Suppressor macrophage treated with lipopolysaccharide for 4 hours (primary cell): ENCODE data around the gene KDM4C.

ENCODE experiments used
- DNase-seq: peaks from one replicate; pipeline ENCODE4 v3.0.0-alpha.2; 2020

The KDM4C gene

DNA sequence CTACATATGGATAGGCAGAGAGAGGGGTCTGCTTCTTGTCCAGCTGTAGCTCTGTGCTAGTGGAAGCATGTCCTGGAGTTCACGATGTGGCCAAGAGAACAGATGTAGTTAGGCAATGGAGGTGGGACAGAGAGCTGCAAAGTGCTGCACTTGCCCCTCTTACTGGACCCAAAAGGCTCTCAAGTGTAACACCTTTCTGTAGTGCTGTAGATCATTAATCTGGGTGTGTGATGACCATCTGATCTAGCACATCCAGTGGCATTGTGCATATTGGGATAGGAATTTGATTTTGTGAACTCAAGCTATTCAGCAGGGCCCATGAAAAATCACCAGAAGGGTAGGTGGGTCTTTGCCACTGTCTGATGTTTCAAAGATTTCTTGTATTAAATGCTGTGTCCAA, 151.4 kb downstream of the KDM4C start:
- DNase-seq: no peak

DNA sequence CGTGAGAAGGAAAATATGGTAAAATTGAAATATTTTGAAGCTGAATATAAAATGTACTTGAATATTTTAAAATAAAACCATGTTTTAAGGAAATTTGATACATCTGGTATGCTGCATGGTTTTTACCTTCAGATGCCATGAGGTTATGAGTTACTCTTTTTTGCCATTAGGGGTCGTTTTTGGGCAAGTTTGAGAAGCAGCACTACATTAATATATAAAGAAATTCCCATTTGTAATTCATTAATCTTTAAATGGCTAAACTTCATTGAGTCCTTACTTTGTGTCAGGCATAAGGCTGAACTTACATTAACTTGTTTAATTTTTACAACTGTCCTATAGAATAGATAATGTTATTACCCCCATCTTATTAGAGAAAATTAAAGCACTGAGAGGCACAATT, 152.3 kb downstream of the KDM4C start:
- no peak for DNase-seq

DNA sequence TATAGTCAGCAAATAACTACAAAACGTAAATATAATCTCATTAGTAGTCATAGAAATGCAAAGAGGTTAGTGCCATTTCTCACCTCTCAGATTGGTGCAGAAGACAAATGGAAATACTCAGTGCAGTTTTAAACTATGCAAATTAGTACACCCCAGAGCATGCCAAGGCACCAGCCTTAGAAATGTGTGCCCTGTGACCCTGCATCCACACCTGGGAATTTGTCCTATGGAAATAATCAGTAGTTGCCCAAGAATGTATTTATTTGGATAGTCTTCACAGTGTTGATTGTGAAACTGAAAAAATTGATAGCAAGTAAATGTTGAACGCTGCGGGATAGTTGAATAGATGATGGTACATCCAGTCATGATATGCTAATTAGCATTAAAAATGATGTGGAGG, 152.7 kb downstream of the KDM4C start:
- no peak for DNase-seq

DNA sequence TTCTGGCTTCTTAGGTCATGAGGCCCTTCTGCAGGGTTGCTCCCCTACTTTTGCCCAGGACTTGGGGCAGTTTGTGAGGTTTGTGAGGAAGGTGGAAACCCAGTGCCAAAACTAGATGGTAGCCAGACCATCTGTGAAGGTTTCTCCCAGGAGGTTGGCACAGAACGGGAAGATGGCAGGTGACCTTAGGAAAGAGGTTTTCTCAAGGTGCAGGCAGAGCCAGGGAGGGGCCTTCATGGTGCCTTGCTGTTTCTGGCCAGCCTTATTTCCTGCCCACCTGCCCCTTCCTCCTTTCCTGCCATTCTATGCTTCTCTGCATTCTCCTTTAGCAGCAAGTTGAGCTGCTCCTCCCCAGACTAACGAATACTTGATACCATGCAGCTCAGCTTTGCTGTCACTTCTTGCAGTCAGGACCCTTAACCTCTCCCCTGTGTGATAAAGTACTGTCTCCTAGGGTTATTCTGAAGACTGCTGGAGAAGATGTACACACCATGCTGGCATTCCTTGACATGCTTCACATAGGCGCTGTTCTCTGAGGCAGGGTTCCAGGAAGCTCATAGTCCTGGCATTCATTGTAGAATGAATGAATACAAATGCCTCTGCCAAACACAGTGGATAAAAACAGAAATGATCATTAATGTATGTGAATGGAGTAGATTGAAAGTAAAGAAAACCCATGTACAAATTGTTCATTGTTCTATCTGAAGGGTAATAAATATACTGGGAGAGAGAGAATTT, 154.3 kb downstream of the KDM4C start:
- no peak for DNase-seq

DNA sequence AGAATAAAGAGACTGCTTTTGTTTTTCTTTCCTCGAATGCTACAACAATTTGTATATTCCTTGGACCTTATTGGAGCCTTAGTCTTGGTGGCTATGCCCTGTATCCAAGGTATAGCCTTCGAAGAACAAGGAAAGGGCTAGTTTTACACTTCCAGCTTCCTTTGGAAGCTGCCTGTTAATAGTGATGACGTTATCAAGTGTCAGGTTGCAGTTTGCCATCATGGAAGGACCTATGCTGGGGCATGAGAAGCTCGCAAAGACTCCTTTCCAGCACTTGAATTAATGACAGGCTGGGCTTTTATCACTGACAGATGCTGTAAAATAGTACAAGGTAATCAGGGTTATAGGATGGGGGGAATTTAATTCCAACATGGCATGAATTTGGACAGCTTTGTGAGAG, 157.9 kb downstream of the KDM4C start:
- no peak for DNase-seq

DNA sequence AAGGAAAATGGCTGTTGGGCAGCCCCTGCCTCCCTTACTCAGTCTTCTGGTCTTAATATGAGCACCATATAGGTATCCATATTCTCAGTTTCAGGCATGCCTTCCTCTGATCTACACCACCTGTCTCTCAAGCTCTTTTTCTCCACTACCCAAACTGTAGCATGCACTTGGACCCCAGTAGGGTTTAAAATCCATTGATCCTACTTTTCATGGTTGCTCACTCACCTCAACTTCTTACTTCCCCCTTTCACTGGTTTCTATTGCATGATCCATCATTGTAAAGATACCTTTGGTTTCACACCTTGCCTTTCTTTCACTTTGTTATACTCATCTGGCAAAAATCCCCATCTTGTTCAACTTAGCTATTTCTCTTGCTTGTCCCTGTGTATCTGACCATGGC, 159.4 kb downstream of the KDM4C start:
- no peak for DNase-seq

DNA sequence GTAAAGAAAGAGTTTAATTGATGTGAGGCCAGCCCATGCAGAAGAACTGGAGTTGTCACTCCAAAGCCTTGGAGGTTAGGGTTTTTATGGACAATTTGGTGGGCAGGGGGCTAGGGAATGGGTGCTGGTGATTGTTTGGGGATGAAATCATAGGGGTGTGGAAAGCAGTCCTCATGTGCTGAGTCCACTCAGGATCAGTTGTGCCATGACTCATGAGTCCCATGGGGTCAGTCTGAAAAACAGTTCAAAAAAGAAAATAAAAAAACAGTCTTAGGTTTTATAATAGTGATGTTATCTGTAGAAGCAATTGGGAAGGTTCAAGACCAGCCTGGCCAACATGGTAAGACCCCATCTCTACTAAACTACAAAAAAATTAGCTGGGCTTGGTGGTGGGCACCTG, 162.3 kb downstream of the KDM4C start:
- DNase-seq: peak; percentile 45

DNA sequence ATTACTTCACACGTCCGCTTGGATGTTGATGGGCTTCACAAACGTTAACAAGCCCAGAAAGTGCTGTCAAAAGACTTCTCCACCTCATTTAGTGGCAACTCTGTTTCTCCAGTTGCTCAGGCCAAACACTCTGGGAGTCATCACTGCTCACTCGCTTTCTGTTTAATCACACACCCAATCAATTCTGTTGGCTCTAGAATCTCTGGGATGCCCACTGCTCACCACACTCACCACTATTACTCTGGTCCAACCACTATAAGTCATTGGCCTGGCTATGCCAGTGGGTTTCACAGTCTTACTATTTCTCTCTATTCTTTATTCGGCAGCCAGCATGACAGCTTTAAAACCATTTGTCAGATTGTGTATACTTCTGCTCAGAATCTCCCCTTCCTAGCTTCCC, 163.5 kb downstream of the KDM4C start:
- DNase-seq: no peak

DNA sequence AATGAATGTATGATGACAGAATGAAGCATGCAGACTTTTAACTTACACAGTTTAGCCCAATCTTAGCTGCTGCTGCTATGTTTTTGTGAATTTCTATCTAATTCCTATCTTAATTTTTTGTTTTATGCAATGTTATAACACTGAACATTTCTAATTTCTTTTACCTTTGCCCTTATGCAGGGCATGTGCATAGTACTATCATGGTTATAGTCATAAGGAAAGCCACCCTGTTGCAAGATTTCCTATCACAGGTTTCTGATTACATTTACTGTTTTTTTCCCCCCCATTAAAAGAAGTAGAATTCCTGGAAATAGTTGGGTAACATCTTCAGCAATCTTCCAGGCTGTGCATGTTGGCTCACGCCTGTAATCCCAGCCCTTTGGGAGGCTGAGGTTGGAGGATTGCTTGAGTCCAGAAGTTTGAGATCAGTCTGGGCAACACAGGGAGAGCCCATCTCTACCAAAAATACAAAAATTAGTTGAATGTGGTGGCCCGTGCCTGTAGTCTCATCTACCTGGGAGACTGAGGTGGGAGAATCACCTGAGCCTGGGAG, 164.4 kb downstream of the KDM4C start:
- DNase-seq: no peak

DNA sequence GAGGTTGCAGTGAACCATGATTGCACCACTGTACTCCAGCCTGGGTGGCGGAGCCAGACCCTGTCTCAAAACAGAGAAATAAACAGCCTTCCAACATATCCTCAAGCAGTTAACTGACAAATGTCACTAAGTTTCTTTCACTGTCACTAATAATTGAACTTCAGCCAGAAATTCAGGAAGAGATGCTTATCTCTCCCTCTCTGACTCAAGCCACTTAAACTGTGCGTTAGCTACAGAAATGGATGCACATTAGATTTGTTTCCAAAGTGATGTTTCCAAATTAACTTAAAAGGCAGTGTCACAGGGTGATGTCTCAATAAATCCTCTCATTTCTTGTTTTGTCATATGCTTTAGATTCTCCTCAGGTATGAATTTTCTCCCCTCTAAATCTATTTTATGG, 164.9 kb downstream of the KDM4C start:
- no peak for DNase-seq

DNA sequence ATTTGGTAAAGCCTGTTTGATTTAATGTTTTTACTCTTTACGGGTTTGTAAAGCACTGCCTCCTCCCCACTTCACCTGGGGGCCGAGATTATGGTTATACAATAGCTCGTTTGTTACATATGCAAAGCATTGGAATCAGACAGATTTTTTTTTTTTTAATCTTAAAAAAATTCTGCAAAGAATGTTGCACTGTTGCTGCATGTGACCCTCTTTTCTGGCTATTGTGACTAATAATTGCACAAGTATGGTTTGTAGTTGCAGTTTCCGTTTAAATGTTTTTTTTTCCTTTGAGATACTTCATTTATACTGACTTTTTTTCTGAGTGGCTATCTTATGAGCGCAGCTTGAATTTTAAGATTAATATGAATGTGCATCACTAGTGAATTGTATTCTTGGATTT, 165.3 kb downstream of the KDM4C start:
- peak; percentile 63 for DNase-seq

DNA sequence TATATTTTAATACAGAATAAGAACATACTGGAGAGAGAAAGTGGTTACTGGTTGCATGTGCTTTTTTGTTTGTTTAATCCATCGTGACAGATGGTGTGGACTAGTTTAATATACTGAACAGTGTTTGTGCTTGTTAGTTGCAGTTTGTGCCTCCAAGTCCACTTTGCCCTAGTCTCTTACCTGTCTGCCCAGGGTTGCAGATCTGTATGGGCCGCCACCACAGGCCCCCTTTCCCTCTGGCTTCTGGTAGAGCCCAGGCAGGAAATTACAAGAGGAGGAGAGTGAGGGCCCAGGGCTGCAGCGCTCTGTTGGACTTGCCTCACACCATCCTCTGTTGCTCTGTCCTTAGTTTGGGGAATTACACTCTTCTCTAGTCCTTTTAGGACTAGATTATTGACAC, 166.4 kb downstream of the KDM4C start:
- DNase-seq: no peak

DNA sequence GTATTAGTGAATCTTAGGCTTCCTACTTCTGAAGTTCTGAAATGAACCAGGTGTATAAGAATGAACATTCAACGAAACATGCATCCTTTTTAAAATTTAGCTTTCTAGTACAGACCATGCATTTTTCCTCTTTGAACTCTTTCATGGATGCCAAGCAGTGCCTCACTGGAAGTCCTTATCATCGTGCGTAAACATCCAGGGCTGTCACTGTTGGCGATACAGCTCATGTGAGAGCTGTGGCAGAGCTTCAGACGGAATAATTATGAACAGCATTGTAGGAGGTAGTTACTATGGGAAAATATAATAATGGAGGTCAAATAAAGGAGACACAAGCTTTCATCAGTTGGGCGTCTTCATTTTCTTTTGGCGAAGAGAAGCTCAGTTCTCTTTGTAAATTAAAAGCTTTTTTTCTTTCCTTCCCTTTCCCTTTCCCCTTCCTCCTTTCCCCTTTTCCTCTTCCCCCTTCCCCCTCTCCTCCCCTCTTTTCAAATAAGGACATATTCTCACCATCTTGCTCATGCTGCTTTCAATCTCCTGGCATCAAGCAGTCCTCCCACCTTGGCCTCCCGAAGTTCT, 167.3 kb downstream of the KDM4C start:
- DNase-seq: no peak

DNA sequence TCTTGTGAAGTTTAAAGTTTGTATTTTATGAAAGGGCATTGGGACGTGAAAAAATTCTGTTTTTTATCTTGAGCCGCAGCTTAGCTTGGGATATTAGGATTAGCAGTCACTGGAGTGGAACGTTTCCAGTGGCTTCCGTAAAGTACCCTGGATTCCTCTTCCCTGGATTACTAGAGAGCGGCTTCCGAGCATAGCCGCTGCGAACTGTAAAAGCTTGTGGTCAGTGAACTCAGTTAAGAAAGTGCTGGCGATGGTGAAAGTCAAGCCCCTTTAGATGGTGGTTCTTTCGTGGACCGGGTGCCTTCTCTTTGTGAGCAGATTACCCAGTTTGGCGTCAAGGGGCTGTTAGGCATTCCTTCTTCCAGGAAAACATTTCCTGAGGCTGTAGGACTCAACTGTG, 168.1 kb downstream of the KDM4C start:
- DNase-seq: no peak

DNA sequence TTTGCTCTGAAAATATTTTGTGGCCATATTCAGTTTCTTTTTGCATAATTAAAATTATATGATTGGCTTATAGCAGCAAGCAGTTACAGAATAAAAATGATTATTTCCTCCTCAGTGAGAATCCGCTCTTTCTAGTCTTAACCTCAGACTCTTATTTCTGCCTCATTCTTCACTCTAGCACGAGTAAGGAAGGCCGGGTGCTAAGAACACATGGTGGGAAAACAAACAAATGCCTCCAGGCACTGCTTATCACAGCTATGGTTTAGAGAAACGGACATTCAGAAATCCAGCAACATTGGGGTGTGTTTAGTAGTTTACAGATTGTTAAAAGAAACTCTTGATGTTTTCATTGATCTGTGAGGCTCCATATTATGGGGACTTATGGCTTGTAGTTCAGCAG, 168.7 kb downstream of the KDM4C start:
- no peak for DNase-seq

DNA sequence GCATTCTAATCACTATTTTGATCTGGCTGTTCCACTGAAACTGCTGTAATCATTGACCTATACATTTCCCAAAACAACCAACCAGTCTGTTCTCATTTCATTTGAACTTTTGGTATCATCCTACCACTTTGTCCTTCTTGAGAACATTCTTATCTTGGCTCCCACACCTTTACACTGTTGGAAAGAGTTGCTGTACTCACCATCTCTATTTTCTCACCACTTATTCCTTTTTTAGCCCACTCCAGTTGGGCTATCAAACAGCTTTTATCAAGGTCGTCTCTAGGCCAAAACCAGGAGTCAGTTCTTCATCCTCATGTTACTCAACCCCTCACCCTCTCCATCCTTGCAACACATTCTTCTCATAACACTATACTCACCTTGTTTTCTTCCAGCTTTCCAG, 170.1 kb downstream of the KDM4C start:
- DNase-seq: no peak

DNA sequence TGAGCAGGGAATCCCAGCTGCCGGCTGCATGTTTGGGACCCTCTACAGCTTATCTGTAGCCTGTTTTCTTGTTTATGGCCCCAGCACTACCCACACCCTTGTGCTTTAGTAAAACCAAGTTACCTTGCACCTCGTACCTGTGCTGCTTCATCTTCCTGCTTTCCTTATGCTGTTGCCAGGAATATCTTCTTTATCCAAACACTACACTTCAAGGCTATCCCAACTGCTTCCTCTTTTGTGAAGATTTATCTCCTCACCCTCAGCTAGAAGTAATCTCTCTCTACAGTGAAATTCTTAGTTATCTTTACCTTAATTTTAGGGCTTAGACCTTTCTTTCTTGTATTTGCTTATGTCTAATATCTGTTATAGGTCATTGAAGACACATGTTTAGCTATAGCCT, 171.1 kb downstream of the KDM4C start:
- DNase-seq: no peak

DNA sequence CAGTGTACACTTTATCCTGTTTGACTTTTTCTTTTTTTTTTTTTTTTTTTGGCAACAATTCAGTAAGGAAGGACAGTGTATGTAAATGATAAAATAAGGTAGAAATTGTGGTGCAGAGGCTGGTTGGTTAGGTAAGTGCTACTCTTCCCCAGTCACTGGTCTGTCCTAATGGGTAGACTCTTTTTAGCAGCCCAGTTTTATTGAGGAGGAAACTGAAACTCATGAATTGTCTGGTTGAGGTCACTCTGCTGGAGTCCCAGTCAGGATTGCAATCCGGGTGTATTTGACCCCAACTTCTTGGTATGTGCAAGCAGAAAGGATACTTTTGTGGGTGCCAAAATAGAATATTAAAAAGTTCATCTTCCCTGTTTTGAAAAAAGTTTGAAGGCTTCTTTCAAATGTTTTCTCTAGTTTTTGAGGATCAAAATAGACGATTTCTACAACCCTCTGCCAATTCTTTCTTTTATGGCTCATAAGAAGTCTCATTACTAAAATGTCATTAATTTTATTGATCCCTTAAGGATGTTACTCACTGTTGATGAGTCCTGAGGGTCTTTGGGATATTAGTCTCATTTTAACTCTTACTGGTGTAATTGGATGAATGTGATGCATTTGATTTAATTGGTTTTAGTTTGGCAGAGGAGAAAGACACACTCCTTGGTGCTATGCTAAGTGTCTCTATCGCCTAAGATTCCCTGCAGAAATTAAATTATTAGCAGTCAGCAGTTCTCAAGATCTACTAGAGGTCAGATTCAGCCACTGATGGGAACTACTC, 171.9 kb downstream of the KDM4C start:
- peak; percentile 53 for DNase-seq

DNA sequence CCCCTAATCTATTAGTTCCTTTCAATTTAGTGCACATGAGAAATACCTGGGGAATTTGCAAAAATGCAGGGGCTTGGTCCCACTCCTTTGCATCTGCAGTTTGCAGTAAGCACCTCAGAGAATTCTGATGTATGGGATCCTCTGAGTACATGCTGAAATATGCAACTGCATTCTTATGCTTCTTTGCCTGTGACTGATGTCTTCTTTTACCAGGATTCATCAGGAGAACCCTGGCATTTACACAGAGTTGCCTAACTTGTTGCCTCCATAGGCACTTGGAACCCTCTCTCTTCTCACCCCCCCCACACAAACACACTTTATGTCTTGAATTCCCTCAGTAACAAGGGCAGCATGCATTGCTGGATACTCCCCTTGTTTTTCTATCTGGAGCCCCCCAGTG, 173.1 kb downstream of the KDM4C start:
- DNase-seq: no peak

DNA sequence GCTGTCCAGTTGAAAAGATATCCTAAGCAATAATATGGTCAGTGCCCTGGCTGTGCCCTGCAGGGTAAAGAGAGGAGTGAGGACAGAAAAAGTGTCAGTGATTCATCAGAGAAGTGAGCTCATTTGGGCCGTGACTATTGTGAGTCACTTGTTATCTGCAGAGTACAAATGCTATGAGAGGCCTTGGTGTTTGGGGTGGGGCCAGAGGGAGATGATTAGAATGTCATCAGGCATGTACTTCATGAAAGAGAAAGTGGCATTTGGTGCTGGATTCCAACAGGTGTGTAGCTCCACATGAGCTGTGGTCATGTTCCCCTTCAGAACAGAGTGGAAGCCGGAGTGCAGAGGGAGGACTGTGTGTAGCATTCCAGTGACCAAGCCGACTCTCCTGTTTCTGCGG, 174.1 kb downstream of the KDM4C start:
- DNase-seq: peak; percentile 84

DNA sequence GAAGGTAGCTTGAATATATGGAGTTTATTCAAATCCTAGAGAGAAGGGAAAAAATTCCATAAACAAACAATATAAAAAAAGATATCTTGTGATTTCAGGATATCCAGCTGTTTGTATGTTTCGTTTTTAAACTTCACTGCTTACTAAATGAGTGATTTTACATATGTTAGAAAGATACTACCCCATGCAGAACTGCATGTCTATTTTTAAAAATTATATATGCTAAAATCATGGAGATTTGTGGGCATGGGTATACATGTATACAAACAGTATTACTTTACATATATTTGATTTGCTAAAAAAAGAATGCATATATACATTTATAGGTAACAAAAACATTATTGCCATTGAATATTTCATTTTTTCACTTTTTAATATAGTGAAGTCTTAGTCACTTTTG, 178.3 kb downstream of the KDM4C start:
- DNase-seq: no peak

DNA sequence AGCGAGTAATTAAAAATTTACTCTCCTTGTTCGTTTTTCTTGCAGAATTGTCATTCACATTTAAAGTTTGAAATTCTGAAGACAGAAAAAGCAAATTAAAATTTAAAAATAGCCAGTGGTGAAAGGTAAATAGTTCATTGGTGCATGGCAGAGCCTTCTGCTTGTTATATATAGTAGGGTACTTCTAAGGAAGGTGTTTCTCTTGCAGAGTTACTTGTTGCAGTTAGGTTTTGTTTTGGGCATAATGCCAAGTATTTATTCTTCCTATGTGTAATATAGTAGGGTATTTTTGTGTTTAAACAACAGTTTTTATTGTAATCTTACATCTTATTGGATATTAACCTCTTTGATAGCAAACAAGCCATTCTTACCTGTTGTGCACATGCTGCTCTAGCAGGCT, 179.4 kb downstream of the KDM4C start:
- no peak for DNase-seq

DNA sequence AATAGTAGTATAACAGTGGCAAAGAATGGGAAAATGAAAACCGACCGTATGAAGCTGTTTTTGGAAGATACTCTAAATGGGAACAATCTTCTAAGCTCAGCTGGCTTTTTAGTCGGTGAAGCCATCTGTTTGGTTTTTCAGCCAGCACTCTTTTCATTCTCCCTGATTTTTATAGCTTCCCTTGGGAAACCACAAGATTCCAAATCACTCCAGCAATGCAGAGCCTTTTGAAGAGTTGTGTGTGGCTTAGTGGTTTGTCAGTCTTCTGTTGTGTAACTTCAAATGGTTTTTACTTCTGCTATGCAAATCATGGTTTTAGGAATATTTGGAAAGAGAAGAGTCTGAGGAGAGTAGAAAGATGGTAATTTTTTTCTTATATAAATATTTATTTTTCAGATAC, 180.7 kb downstream of the KDM4C start:
- DNase-seq: no peak

DNA sequence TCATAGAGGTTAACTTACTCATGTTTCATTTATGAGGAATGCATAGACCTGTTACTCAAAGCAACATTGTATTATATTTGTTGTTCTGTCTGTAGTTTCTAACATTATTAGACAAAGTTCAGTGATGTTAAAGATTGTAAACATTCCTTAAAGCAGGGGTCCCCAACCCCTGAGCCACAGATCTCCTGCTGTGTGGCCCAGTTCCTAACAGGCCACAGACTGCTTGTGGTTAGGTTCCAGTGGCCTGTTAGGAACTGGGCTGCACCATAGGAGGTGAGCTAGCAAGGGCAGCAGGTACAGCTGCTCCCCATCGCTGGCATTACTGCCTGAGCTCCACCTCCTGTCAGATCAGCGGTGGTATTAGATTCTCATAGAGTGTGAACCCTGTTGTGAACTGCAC, 181.1 kb downstream of the KDM4C start:
- DNase-seq: no peak
